ENCODE measurements around the gene PCYOX1L.

Gene PCYOX1L

GRCh38 chr5:149370878-149371277 lies 13.0 kb downstream of the PCYOX1L start:
- no peak for DNase-seq

- no peak for DNase-seq
Observed at GRCh38 chr5:149371296-149371962, 13.6 kb downstream of the PCYOX1L start.

- peak; percentile 54 for DNase-seq
Observed at GRCh38 chr5:149372076-149372795, 14.4 kb downstream of the PCYOX1L start.

DNA sequence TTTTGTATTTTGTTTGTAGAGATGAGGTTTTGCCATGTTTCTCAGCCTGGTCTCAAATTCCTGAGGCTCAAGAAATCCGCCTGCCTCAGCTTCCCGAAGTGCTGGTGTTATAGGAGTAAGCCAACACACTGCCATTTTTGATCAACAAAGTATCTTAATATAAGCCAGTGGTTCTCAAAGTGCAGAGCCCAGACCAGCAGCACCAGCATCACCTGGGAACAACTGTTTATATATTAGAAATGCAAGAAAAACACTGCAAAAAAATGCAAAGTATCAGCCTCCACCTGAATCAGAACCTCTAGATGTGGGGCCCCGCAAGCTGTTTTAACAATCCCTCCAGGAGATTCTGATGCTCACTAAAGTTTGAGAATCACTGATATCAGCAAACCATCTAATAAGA lies 15.1 kb downstream of the PCYOX1L start:
- DNase-seq = no peak

- no peak for DNase-seq
Observed at GRCh38 chr5:149374303-149374702, 16.5 kb downstream of the PCYOX1L start.

DNA sequence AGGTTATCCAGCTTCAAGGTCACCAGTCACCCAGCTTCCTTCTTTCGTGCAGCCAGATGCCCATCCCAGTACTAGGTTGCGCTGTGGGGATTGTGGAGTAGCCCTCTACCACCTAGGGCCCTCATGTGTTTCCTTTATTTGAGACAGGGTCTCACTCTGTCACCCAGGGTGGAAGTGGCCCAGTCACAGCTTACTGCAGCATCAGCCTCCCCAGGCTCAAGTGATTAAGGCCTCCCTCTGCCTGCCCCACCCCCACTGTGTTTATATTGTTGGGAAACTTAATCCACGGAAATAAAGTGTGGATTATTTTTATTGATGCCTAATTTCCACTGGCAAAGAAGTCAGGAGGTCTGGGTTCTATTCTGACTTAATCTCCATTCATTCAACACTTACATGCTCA lies 17.0 kb downstream of the PCYOX1L start:
- DNase-seq = no peak

DNA sequence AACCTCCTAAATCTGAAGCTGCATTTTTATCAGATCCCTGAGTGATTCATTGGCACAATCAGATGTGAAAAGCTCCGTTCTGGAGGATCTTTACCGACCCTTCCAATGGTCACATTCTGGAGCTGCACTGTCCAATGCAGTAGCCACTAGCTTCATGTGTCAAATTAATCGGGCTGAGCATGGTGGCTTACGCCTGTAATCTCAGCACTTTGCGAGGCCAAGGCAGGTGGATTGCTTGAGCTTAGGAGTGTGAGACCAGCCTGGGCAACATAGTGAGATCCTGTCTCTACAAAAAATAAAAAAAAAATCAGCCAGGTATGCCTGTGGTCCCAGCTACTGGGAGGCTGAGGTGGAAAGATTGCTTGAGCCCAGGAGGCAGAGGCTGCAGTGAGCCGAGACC lies 17.6 kb downstream of the PCYOX1L start:
- no peak for DNase-seq

DNA sequence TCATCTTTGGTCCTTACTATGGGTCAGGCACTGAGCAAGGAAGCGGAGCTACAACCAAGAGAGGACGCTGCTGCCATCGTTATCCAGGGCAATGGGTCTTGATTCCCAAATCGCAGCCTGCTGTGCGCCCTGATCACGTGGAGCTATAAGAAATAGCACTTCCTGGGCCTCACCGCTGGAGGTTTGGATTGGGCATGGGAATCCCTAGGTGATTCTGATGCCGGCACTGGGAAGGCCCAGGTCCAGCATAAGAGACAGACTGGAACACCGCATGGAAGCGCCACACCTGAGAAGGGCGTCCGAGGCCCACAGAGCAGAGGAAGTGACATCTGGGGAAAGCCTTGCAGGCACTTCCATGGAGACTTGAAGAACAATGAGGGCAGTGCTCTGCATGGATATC lies 18.3 kb downstream of the PCYOX1L start:
- DNase-seq = no peak

DNA sequence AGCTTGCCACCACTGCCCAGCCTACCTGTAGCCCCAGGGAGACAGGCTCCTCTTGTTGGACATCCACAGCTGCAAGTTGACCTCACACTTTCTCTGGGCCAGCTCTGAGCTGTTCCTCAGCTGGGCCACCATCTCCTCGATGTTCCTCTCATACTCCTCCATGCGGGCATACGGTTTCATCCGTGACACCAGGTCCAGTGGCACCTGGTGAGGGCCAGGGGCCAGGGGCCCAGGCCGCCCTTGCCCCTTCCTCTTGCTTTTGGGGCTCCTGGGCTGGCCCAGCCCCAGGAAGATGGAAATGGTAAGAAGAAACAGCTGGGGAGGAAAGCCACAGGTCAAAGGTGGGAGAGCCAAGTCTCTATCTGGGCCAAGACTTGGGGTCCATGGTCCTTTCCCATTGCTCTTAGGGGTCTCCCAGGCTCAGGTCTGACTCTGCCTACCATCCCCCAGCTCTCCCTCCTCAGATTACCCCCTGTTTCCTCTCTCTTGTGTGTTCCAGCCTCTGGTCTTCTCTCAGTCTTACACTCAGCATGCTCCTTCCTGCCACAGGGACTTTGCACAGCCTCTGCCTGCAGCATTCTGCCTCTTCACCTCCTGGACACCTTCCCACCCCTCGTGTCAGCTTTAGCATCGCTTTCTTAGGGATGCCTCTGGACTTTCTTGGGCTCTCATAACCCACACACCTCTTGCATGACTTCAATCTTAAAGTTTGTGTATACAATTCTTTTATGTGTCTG lies 19.0 kb downstream of the PCYOX1L start:
- DNase-seq = no peak

GRCh38 chr5:149378241-149378820 lies 20.5 kb downstream of the PCYOX1L start:
- no peak for DNase-seq

GRCh38 chr5:149379177-149379761 lies 21.4 kb downstream of the PCYOX1L start, which contains the start of gene IL17B:
IL17B (minus strand) TSS chr5:149379292; CDS start chr5:149379225, 67 bp downstream.
- DNase-seq = no peak

DNA sequence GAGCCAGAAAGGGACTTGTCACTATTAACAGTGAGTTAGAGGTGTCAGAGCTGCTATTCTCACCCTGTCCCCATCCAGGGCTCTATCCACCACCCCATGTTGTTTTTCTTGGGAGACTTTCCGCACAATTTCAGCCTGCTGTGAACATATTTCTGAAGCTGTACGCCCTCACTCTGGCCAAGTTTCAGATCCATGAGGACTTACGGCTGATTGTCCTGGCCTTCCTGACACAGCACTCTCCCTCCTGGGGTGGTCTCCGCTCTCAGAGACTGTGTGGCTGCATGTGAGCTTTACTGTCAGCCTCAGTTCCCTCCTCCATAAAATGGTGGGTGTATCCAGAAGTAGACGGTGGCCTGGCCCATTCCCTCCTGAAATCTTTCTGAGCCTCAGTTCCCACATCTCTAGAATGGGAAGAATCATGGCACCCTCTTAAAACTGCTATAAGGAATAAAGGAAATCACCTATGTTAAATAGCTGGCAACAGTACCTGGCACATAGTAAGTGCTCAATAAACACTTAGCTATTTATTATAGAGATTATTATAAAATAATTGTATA lies 22.1 kb downstream of the PCYOX1L start:
- DNase-seq = no peak

- peak; percentile 85 for DNase-seq
Observed at GRCh38 chr5:149380466-149381121, 22.7 kb downstream of the PCYOX1L start.

GRCh38 chr5:149381261-149381985 lies 23.6 kb downstream of the PCYOX1L start:
- DNase-seq = no peak

- peak; percentile 78 for DNase-seq
Observed at GRCh38 chr5:149381986-149382338, 24.1 kb downstream of the PCYOX1L start.

- DNase-seq = no peak
Observed at GRCh38 chr5:149382517-149383220, 24.8 kb downstream of the PCYOX1L start.

- peak; percentile 71 for DNase-seq
Observed at GRCh38 chr5:149383399-149383798, 25.6 kb downstream of the PCYOX1L start.

- no peak for DNase-seq
Observed at GRCh38 chr5:149386166-149386565, 28.3 kb downstream of the PCYOX1L start.

DNA sequence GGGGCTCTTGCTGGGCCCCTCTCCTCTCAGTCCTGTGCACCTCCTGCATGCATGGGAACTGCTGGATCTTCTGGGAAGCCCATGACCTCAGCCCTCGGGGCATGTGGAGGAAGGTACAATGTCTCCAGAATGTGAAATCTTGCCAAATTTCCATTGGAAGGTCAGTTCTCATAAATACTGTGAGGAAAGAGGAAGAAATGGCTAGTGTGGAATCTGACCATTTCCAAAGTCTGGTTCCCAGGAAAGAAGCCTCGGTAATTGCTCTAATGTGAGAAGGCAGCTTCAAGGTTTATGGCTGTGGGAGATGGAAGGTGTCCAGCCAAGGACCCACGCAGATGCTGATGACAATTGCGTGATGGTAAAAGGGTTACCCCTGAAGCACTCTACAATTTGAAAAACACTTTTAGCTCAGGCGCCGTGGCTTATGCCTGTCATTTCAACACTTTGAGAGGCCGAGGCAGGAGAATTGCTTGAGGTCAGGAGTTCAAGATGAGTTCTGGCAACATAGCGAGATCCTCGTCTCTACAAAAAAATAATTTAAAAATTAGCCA lies 29.3 kb downstream of the PCYOX1L start:
- peak; percentile 57 for DNase-seq

- DNase-seq = no peak
Observed at GRCh38 chr5:149387982-149388381, 30.1 kb downstream of the PCYOX1L start.
